ENCODE results near the gene GRID1. TPM values are rescaled to one million over a fixed set of nuclear protein-coding genes. Genes with fewer than 3 reads are reported as not detected.

Gene GRID1
- total RNA-seq, 1 donor from 2014 or later: 0.75 TPM

- no peaks in the 10 kb centered on the region for H3K27me3 ChIP-seq (ENCODE audit: insufficient read depth, low read length)
- FAIRE-seq (no peak), DNase-seq (ENCODE audit: low read depth) (no peak)
- Mint-ChIP-seq H3K9me3 (ENCODE audit: unreplicated experiment) (no peaks in the 10 kb centered on the region), H3K27ac (ENCODE audit: unreplicated experiment) (no peak overlapping the region), H3K4me3 (ENCODE audit: unreplicated experiment) (no peak overlapping the region), H3K36me3 (ENCODE audit: low read depth, unreplicated experiment) (peaks cover 2% of the 10 kb centered on the region), H3K27me3 (ENCODE audit: low read depth, unreplicated experiment) (peaks cover 5% of the 10 kb centered on the region), H3K4me1 (ENCODE audit: low read depth, unreplicated experiment) (no peaks in the 10 kb centered on the region)
- no peaks in the 10 kb centered on the region for H3K36me3 ChIP-seq (ENCODE audit: insufficient read depth, low read length)
- no peak overlapping the region for H3K27ac ChIP-seq (ENCODE audit: low read depth, low read length)
- no peak overlapping the region for H3K4me3 ChIP-seq (ENCODE audit: insufficient read depth, low read depth, low read length)
- H3K4me2 ChIP-seq (ENCODE audit: low read length): no peak overlapping the region
- no peaks in the 10 kb centered on the region for H4K20me1 ChIP-seq (ENCODE audit: insufficient read depth, low read length)
- TF ChIP-seq EZH2 (IDR thresholded peaks at IDR 0.05; ENCODE audit: insufficient read depth, low read length) (no peak), CTCF (IDR thresholded peaks at IDR 0.05; ENCODE audit: insufficient read depth, low read depth, low read length) (no peak)
- no peaks in the 10 kb centered on the region for H3K79me2 ChIP-seq (ENCODE audit: insufficient read depth, low read length)
- H2AFZ ChIP-seq (ENCODE audit: low read depth, low read length): no peak overlapping the region
- no peaks in the 10 kb centered on the region for H3K4me1 ChIP-seq (ENCODE audit: insufficient read depth, low read length)
- peaks cover 3% of the 10 kb centered on the region for H3K9me3 ChIP-seq (ENCODE audit: insufficient read depth, low read depth, low read length)
- H3K9ac ChIP-seq (ENCODE audit: low read length): no peak overlapping the region
Measured at GRCh38 chr10:85623758-85624157, 742.8 kb downstream of the GRID1 start.

GRCh38 chr10:85623342-85623741, 743.3 kb downstream of the GRID1 start:
- no peaks in the 10 kb centered on the region for H3K27me3 ChIP-seq (ENCODE audit: insufficient read depth, low read length)
- TF ChIP-seq EZH2 (IDR thresholded peaks at IDR 0.05; ENCODE audit: insufficient read depth, low read length) (no peak), CTCF (IDR thresholded peaks at IDR 0.05; ENCODE audit: insufficient read depth, low read depth, low read length) (no peak)
- no peak for FAIRE-seq
- no peak overlapping the region for H2AFZ ChIP-seq (ENCODE audit: low read depth, low read length)
- DNase-seq (ENCODE audit: low read depth): no peak
- H4K20me1 ChIP-seq (ENCODE audit: insufficient read depth, low read length): no peaks in the 10 kb centered on the region
- H3K4me3 ChIP-seq (ENCODE audit: insufficient read depth, low read depth, low read length): no peak overlapping the region
- H3K27me3 Mint-ChIP-seq (ENCODE audit: low read depth, unreplicated experiment): peaks cover 5% of the 10 kb centered on the region
- H3K4me2 ChIP-seq (ENCODE audit: low read length): no peak overlapping the region
- H3K79me2 ChIP-seq (ENCODE audit: insufficient read depth, low read length): no peaks in the 10 kb centered on the region
- no peaks in the 10 kb centered on the region for H3K4me1 ChIP-seq (ENCODE audit: insufficient read depth, low read length)
- no peaks in the 10 kb centered on the region for H3K36me3 ChIP-seq (ENCODE audit: insufficient read depth, low read length)
- no peak overlapping the region for H3K27ac Mint-ChIP-seq (ENCODE audit: unreplicated experiment)
- no peaks in the 10 kb centered on the region for H3K4me1 Mint-ChIP-seq (ENCODE audit: low read depth, unreplicated experiment)
- peaks cover 2% of the 10 kb centered on the region for H3K36me3 Mint-ChIP-seq (ENCODE audit: low read depth, unreplicated experiment)
- H3K4me3 Mint-ChIP-seq (ENCODE audit: unreplicated experiment): no peak overlapping the region
- peaks cover 3% of the 10 kb centered on the region for H3K9me3 ChIP-seq (ENCODE audit: insufficient read depth, low read depth, low read length)
- H3K27ac ChIP-seq (ENCODE audit: low read depth, low read length): no peak overlapping the region
- H3K9me3 Mint-ChIP-seq (ENCODE audit: unreplicated experiment): no peaks in the 10 kb centered on the region
- no peak overlapping the region for H3K9ac ChIP-seq (ENCODE audit: low read length)

GRCh38 chr10:85622425-85622824, 744.2 kb downstream of the GRID1 start:
- Histone ChIP-seq H3K27me3 (ENCODE audit: insufficient read depth, low read length) (no peaks in the 10 kb centered on the region), H3K9ac (ENCODE audit: low read length) (no peak overlapping the region), H3K9me3 (ENCODE audit: insufficient read depth, low read depth, low read length) (peaks cover 3% of the 10 kb centered on the region), H3K4me2 (ENCODE audit: low read length) (no peak overlapping the region), H3K79me2 (ENCODE audit: insufficient read depth, low read length) (no peaks in the 10 kb centered on the region), H2AFZ (ENCODE audit: low read depth, low read length) (no peak overlapping the region), H3K27ac (ENCODE audit: low read depth, low read length) (no peak overlapping the region), H3K4me1 (ENCODE audit: insufficient read depth, low read length) (no peaks in the 10 kb centered on the region), H3K4me3 (ENCODE audit: insufficient read depth, low read depth, low read length) (no peak overlapping the region), H3K36me3 (ENCODE audit: insufficient read depth, low read length) (no peaks in the 10 kb centered on the region), H4K20me1 (ENCODE audit: insufficient read depth, low read length) (no peaks in the 10 kb centered on the region)
- peaks cover 2% of the 10 kb centered on the region for H3K36me3 Mint-ChIP-seq (ENCODE audit: low read depth, unreplicated experiment)
- no peak overlapping the region for H3K27ac Mint-ChIP-seq (ENCODE audit: unreplicated experiment)
- no peak for TF ChIP-seq CTCF (IDR thresholded peaks at IDR 0.05; ENCODE audit: insufficient read depth, low read depth, low read length)
- TF ChIP-seq EZH2 (IDR thresholded peaks at IDR 0.05; ENCODE audit: insufficient read depth, low read length): no peak
- DNase-seq (ENCODE audit: low read depth) (no peak), FAIRE-seq (no peak)
- H3K4me3 Mint-ChIP-seq (ENCODE audit: unreplicated experiment): no peak overlapping the region
- H3K4me1 Mint-ChIP-seq (ENCODE audit: low read depth, unreplicated experiment): no peaks in the 10 kb centered on the region
- no peaks in the 10 kb centered on the region for H3K9me3 Mint-ChIP-seq (ENCODE audit: unreplicated experiment)
- peaks cover 8% of the 10 kb centered on the region for H3K27me3 Mint-ChIP-seq (ENCODE audit: low read depth, unreplicated experiment)
